ENCODE measurements around the gene RBM39. TPM values are rescaled to one million over a fixed set of nuclear protein-coding genes. Genes with fewer than 3 reads are reported as not detected.

Gene RBM39
- total and polyA plus RNA-seq, 2 experiments from 2014 or later: 259 to 413 TPM

DNA sequence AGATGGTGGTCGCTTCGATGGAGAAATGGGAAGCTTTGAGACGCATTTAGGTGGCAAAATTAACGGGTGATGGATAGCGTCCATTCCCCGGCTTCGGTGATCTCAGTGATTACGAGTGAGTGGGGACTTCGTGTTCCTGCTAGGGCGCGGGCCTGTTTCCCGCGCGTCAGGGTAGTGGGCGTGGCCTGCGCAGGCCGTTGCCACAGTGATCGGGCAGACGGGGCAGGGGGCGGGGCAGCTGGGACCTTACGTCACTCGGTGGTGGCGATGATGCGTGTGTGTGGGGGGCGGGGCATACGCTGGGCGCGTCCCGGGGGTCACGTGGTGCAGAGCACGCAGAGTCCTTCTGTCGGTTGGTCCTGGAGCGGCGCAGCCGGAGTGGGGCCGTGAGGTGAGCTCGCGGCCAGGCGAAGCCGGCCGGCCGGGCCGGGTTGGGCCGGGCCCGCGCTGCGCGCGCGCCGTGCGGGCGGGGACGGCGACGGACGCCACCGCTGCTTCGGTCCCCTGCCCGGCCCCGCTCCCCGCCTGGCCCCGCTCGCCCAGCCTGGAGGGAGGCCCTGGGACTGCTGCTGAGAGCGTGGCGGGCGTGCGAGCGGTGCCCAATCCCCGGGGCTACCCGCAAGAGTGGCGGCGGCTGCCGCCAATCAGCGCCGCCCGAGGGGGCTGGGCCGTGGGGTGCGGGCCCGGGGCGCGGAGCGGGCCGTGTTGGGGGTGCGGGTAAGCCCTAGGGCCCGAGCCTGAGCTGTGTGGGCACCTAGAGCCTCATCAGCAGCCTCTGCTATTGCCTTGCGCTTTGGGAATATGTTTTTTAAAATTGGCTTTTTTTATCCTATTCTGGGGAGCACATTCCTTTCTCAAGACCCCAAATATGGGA is 29.9 kb upstream of the RBM39 start, which contains the start of gene PHF20:
Gene PHF20, plus strand, starts transcription at position 327 of the 874 bp plus-strand sequence. CDS start 29,508 bp downstream, outside the sequence.
- Histone ChIP-seq H3K27ac (ENCODE audit: low read depth) (peak within 1 kb of the TSS; percentile 57; the same call in 1 of the 2 replicates), H3K79me2 (replicated peaks; ENCODE audit: insufficient read depth) (peaks cover 47% of the 10 kb centered on the region), H4K20me1 (replicated peaks; ENCODE audit: insufficient read depth) (peaks cover 25% of the 10 kb centered on the region), H2AFZ (peak within 1 kb of the TSS; percentile 64; the same call in 1 of the 2 replicates), H3K4me2 (peak within 1 kb of the TSS; percentile 94), H3K4me3 (peak within 1 kb of the TSS; percentile 89), H3K4me1 (ENCODE audit: insufficient read depth) (peaks cover 32% of the 10 kb centered on the region), H3K36me3 (ENCODE audit: insufficient read depth) (peaks cover 11% of the 10 kb centered on the region; the same call in 1 of the 2 replicates), H3F3A (replicated peaks; ENCODE audit: low read depth) (peaks cover 12% of the 10 kb centered on the region), H3K9me2 (ENCODE audit: insufficient read depth) (peaks cover 5% of the 10 kb centered on the region; the same call in 1 of the 2 replicates), H3K27me3 (ENCODE audit: insufficient read depth) (peaks cover 10% of the 10 kb centered on the region)
- H3K4me3 Mint-ChIP-seq: peak within 1 kb of the TSS; percentile 93
- H3K36me3 Mint-ChIP-seq (ENCODE audit: low read depth): peaks cover 22% of the 10 kb centered on the region
- peaks cover 36% of the 10 kb centered on the region for H3K4me1 Mint-ChIP-seq
- ATAC-seq: peak; percentile 85
- peak within 1 kb of the TSS; percentile 94 for H3K27ac Mint-ChIP-seq
- DNase-seq (ENCODE audit: low spot score): peak; percentile 98
- peak; percentile 92 for TF ChIP-seq CREB1 (CRISPR knock-in tag; IDR thresholded peaks at IDR 0.05; ENCODE audit: low read depth)
- TF ChIP-seq NANOG (IDR thresholded peaks at IDR 0.05; ENCODE audit: borderline replicate concordance): no peak
- no peak for TF ChIP-seq ZNF114 (CRISPR knock-in tag; IDR thresholded peaks at IDR 0.05)
- TF ChIP-seq, protein P1, sequence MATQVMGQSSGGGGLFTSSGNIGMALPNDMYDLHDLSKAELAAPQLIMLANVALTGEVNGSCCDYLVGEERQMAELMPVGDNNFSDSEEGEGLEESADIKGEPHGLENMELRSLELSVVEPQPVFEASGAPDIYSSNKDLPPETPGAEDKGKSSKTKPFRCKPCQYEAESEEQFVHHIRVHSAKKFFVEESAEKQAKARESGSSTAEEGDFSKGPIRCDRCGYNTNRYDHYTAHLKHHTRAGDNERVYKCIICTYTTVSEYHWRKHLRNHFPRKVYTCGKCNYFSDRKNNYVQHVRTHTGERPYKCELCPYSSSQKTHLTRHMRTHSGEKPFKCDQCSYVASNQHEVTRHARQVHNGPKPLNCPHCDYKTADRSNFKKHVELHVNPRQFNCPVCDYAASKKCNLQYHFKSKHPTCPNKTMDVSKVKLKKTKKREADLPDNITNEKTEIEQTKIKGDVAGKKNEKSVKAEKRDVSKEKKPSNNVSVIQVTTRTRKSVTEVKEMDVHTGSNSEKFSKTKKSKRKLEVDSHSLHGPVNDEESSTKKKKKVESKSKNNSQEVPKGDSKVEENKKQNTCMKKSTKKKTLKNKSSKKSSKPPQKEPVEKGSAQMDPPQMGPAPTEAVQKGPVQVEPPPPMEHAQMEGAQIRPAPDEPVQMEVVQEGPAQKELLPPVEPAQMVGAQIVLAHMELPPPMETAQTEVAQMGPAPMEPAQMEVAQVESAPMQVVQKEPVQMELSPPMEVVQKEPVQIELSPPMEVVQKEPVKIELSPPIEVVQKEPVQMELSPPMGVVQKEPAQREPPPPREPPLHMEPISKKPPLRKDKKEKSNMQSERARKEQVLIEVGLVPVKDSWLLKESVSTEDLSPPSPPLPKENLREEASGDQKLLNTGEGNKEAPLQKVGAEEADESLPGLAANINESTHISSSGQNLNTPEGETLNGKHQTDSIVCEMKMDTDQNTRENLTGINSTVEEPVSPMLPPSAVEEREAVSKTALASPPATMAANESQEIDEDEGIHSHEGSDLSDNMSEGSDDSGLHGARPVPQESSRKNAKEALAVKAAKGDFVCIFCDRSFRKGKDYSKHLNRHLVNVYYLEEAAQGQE (IDR thresholded peaks at IDR 0.05; ENCODE audit: unreplicated experiment): no peak
- TF ChIP-seq POLR2AphosphoS5 (IDR thresholded peaks at IDR 0.05; ENCODE audit: low read depth): peak; percentile 81
- H3K9me3 Mint-ChIP-seq: peaks cover 12% of the 10 kb centered on the region; the same call in 2 of the 3 replicates
- H3K27me3 Mint-ChIP-seq (ENCODE audit: insufficient read depth, low read depth, poor library complexity): peaks cover 25% of the 10 kb centered on the region

DNA sequence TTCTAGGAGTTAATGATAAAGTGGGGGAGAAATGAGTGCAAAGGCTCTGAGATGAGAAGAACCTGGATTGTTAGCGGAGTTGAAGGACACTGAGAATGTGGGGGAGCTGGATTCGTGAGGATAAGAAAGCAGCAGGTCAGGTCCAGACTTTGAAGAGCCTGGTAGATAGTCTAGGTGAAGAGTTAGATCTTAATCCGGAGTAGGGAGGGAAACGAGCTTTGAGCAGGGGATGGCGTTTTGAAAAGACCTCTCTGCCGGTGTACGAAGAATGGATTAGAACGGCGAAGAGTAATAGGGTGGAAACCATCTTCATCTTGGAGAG is 29.3 kb upstream of the RBM39 start:
- H3K4me3 ChIP-seq: peak overlapping the region; percentile 89
- H4K20me1 ChIP-seq (replicated peaks; ENCODE audit: insufficient read depth): peaks cover 20% of the 10 kb centered on the region
- peaks cover 34% of the 10 kb centered on the region for H3K4me1 Mint-ChIP-seq
- peak overlapping the region; percentile 59 for H3K4me3 Mint-ChIP-seq
- peaks cover 5% of the 10 kb centered on the region; the same call in 1 of the 2 replicates for H3K9me2 ChIP-seq (ENCODE audit: insufficient read depth)
- peaks cover 11% of the 10 kb centered on the region; the same call in 1 of the 2 replicates for H3K36me3 ChIP-seq (ENCODE audit: insufficient read depth)
- peaks cover 25% of the 10 kb centered on the region for H3K27me3 Mint-ChIP-seq (ENCODE audit: insufficient read depth, low read depth, poor library complexity)
- H2AFZ ChIP-seq: peak overlapping the region; percentile 64; the same call in 1 of the 2 replicates
- H3K4me2 ChIP-seq: peak overlapping the region; percentile 60
- DNase-seq (ENCODE audit: low spot score) (peak; percentile 16), ATAC-seq (no peak)
- peaks cover 41% of the 10 kb centered on the region for H3K79me2 ChIP-seq (replicated peaks; ENCODE audit: insufficient read depth)
- peaks cover 12% of the 10 kb centered on the region for H3F3A ChIP-seq (replicated peaks; ENCODE audit: low read depth)
- H3K27ac Mint-ChIP-seq: peak overlapping the region; percentile 85; the same call in 1 of the 2 replicates
- peaks cover 22% of the 10 kb centered on the region for H3K36me3 Mint-ChIP-seq (ENCODE audit: low read depth)
- peaks cover 32% of the 10 kb centered on the region for H3K4me1 ChIP-seq (ENCODE audit: insufficient read depth)
- no peak overlapping the region for H3K27ac ChIP-seq (ENCODE audit: low read depth)
- peaks cover 12% of the 10 kb centered on the region; the same call in 2 of the 3 replicates for H3K9me3 Mint-ChIP-seq
- peaks cover 10% of the 10 kb centered on the region for H3K27me3 ChIP-seq (ENCODE audit: insufficient read depth)
- no peak for TF ChIP-seq ZNF114 (CRISPR knock-in tag; IDR thresholded peaks at IDR 0.05)
- TF ChIP-seq ZNF331 (CRISPR knock-in tag; IDR thresholded peaks at IDR 0.05; ENCODE audit: low read depth): no peak
- no peak for TF ChIP-seq JUNB (IDR thresholded peaks at IDR 0.05; ENCODE audit: unreplicated experiment)
- TF ChIP-seq, protein P2, sequence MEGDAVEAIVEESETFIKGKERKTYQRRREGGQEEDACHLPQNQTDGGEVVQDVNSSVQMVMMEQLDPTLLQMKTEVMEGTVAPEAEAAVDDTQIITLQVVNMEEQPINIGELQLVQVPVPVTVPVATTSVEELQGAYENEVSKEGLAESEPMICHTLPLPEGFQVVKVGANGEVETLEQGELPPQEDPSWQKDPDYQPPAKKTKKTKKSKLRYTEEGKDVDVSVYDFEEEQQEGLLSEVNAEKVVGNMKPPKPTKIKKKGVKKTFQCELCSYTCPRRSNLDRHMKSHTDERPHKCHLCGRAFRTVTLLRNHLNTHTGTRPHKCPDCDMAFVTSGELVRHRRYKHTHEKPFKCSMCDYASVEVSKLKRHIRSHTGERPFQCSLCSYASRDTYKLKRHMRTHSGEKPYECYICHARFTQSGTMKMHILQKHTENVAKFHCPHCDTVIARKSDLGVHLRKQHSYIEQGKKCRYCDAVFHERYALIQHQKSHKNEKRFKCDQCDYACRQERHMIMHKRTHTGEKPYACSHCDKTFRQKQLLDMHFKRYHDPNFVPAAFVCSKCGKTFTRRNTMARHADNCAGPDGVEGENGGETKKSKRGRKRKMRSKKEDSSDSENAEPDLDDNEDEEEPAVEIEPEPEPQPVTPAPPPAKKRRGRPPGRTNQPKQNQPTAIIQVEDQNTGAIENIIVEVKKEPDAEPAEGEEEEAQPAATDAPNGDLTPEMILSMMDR (conservative IDR thresholded peaks at IDR 0.05; ENCODE audit: low read depth in 2 of 2): no peak
- TF ChIP-seq EZH2 (IDR thresholded peaks at IDR 0.05; ENCODE audit: low read depth, unreplicated experiment): no peak
- TF ChIP-seq POLR2AphosphoS5 (IDR thresholded peaks at IDR 0.05; ENCODE audit: low read depth): no peak
- TF ChIP-seq CREB1 (CRISPR knock-in tag; IDR thresholded peaks at IDR 0.05; ENCODE audit: low read depth): no peak
- TF ChIP-seq EZH2phosphoT487 (IDR thresholded peaks at IDR 0.05; ENCODE audit: unreplicated experiment): no peak
- no peak for TF ChIP-seq NANOG (IDR thresholded peaks at IDR 0.05; ENCODE audit: borderline replicate concordance)

Measured in GM23338 (cell line).